RPMI8226 (cell line): ENCODE data around the gene CCDC171.
"Not testable (repeated sequence)": the region's sequence is repeated elsewhere in the genome, so short reads cannot be mapped to it uniquely, and the experiment has no call there.

Source experiments
- DNase-seq: peaks from one replicate; pipeline ENCODE4 v3.0.0-alpha.2; 2015

The CCDC171 gene

DNA sequence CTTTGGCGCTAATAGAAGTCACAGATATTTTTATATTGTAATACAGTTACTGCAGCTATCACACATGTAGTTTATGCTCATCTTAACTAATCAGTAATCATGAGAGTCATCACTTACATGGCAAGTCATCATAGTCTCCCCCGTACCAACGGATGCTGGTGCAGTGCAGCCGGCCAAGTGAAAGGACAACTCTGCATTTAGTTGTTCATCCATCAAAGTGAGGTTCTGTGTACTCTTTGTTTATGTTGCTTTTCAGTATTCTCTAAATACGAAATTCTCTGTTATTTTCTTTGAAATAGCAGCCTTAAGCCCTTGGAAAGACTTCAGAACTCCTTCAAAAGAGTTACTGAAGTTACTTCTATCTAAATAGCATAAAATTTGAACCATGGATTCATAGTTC, 216.7 kb downstream of the CCDC171 start:
- no peak for DNase-seq

- DNase-seq: no peak
These were observed 226.0 kb downstream of the CCDC171 start for GRCh38 chr9:15778861-15779260.

- DNase-seq: no peak
These were observed 229.3 kb downstream of the CCDC171 start for GRCh38 chr9:15782106-15782505.

DNA sequence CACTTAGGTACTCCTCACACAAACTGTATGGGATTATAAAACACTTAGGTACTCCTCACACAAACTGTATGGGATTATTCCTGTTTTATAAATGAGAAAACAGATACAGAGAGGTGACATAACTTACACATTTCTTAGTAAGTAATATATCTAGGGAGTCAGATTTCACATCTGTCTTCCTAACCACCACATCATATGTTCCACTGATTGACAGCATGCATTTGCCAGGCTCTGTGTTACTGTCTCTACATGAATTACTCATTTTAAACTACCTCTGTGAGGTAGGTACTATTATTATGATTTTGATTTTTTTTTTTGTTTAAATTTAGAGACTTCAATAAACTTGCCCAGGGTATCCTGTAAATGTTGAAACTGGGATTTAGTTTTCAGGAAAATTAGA, 232.7 kb downstream of the CCDC171 start:
- DNase-seq: no peak

- DNase-seq: no peak
These were observed 233.8 kb downstream of the CCDC171 start for GRCh38 chr9:15786616-15787015.

- not testable (repeated sequence) for DNase-seq
These were observed 257.5 kb downstream of the CCDC171 start for GRCh38 chr9:15810219-15810899.

DNA sequence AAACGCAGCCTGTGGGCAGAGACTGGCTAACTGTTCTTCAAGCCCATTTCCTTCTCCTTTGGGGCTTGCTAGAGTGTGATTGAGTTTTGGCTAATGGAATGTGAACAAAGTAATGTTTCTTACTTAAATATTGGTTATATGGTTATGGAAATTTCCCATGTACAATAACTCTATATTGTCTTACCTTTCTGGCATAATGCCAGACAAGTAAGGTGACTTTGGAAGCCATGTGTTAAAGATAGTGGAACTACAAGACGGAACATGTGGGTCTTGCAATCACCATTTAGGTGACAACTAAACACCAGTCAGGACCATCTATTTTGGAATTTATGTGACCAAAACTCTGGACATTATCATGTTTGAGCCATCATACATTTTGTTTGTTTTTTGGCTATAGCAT, 260.2 kb downstream of the CCDC171 start:
- no peak for DNase-seq

DNA sequence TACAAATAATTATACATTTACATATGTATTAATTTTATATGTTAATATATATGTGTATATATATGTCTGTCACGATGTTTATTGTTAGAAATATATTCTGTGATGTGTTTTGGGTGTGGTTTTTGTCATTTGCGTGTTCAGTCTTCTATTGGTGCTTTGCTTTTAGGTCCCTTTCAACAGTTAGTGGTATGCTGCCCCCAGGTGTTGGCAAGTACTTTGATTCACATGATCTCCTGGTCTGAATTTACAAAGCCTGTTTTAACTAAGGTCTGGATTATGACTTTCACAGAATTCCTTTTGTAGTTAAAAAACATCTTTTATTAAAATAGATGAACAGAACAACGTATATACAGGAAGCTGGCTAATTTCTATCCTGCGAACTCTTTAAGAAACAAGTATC, 271.5 kb downstream of the CCDC171 start:
- DNase-seq: no peak

GRCh38 chr9:15831384-15831783, 278.5 kb downstream of the CCDC171 start:
- no peak for DNase-seq

GRCh38 chr9:15834541-15834940, 281.7 kb downstream of the CCDC171 start:
- DNase-seq: peak; percentile 30

DNA sequence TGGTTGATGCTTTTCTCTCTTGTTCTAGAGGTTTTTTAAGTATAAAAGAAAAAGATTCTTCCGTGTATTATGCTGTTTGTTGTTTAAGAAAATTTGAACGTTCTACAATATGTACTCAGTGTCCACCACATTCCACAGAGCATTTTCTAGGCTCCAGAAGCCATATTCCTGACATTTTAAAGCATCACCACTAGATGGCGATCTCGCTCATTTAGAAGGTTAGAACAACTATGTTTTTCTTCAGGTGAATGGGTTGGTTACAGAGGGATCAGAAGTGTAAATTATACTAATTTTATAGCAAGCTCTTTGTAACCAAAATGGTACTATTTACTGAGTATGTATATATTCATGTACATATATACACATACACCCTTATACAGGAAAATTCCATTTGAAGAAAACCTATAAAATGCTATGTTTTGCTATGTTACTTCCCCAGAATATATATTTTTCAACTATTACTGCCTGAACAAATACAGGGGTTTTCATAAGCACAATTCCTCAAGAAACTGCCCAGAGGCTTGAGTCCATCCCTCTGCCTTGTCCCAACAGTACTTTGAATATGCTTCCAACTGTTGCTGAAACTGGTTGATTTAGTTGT, 284.3 kb downstream of the CCDC171 start:
- peak; percentile 55 for DNase-seq

- DNase-seq: no peak
These were observed 289.2 kb downstream of the CCDC171 start for GRCh38 chr9:15842051-15842450.

GRCh38 chr9:15843316-15843715, 290.5 kb downstream of the CCDC171 start:
- no peak for DNase-seq

GRCh38 chr9:15843931-15844330, 291.1 kb downstream of the CCDC171 start:
- no peak for DNase-seq

DNA sequence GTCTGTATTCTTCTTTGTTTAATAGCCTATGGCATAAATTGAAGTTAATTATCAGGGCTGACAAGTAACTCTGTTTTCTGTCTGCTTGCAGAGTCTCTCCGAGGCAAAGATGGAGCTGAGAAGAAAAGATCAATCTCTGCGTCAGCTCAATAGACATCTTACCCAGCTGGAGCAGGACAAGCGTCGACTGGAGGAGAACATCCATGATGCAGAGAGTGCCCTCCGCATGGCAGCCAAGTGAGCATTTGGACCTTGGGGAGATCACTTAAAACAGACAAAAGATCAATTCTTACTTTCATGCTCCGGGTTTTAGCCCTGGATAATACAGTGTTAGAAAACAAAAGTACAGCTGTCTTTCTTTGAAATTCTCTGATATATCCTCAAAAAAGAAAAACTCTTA, 293.8 kb downstream of the CCDC171 start:
- no peak for DNase-seq

GRCh38 chr9:15849871-15850270, 297.0 kb downstream of the CCDC171 start:
- no peak for DNase-seq

GRCh38 chr9:15851766-15852165, 298.9 kb downstream of the CCDC171 start:
- DNase-seq: no peak

DNA sequence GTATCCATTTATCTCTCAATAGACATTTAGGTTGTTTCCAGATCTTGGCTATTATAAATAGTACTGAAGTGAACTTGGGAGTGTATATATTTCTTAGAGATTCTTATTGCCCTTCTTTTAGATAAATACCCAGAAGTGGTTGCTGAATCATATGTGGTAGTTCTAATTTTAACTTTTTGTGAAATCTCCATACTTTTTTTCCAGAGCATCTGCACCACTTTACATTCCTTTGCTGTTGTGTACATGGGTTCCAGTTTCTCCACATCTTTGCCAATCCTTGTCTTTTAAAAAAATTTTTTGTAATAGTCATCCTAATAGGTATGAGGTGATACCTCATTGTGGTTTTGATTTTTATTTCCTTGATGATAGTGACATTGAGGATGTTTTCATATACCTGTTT, 303.7 kb downstream of the CCDC171 start:
- DNase-seq: no peak

- DNase-seq: no peak
These were observed 314.5 kb downstream of the CCDC171 start for GRCh38 chr9:15867334-15867733.

DNA sequence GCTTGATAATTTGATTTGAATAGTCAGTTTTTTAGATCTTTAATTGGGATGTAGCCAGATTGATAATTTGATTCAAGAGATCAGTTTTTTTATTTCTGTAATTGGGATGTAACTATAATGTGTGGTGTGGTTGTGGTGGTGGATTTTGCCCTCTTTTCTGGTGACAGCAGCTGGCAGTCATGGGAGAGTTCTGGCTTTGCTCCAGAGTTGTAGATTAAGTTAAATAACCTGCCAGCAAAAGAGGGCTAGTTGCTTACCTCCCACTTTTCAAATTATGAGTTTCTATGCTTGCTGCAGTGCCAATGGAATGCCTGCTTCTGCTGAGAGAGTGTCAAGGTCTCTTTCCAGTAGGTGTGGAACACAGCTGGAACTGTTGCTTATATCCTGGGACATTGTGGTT, 315.1 kb downstream of the CCDC171 start:
- no peak for DNase-seq

- DNase-seq: peak; percentile 42
These were observed 320.8 kb downstream of the CCDC171 start for GRCh38 chr9:15873573-15874177.

DNA sequence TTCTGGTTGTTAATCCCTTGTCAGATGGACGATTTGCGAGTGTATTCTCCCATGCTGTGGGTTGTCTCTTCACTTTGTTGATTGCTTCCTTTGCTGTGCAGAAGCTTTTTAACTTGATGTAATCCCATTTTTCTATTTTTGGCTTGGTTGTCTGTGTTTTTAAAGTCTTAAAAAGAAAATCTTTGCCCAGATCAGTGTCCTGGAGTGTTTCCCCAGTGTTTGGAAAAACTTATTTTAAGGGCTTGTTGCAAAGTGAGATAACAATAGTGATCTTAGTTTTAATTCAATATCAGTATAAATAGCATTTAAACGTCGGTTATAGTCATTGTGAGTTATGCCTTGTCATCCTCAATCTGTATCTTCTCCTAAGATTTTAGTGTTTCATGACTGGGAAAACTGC, 329.5 kb downstream of the CCDC171 start:
- DNase-seq: no peak

DNA sequence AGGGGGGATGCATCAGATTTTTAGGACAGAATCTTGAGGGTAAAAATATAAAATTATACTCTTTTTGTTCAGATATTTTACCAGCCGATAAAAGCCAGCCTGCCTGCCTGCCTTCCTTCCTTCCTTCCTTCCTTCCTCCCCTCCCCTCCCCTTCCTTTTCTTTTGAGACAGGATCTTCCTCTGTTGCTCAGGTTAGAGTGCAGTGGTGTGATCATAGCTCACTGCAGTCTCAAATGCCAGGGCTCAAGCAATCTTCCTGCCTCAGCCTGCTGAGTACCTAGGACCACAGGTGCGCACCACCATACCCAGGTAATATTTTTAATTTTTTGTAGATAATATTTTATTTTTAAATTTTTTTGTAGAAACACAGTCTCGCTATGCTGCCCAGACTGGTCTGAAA, 330.0 kb downstream of the CCDC171 start:
- DNase-seq: no peak

DNA sequence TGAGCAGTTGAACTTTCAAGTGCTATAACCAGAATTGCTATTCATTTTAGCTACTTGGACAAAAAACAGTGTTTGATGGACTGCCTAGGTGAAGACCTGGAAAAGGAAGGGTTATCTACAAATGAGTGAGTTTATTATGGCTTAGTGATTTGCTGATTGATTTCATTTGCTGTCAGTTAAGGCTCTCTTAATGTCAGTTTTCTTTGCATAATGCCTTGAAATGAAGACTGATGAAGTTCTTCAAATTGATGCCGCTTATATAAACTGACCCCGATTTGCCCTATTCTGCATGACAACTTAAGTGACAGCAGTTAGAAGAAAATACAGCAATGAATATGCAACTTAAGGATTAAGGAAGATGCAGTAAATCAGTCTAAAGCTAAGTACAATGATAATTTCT, 332.6 kb downstream of the CCDC171 start:
- no peak for DNase-seq

GRCh38 chr9:15889555-15889954, 336.7 kb downstream of the CCDC171 start:
- no peak for DNase-seq
